GM21367 (cell line): ENCODE results near the gene GDPD4.

Source experiments
- ATAC-seq: cut with Tn5 transposase; IDR thresholded peaks from one replicate; pipeline ENCODE4 v1.9.1; 2021; ENCODE audit not compliant: unreplicated experiment

The GDPD4 gene

DNA sequence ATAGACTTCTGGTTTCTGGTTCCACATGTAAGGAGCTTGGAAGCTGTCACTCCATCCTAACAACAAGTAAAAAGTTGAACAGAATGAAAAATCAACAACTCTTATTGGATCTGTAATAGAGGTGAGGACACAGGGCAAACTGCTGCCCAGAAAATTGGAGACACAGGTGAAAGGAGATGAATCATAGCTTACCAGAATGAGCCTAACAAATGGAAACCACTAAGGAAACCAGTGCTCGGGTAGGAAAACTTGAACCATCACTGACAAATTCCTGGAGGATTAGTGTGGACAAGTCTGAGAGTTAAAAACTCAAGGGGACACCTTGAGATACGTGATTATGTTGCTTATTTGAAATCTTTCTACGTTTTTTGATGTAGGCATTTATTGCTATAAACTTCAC lies 52.1 kb downstream of the GDPD4 start:
- ATAC-seq = no peak

GRCh38 chr11:77244277-77245027 lies 57.0 kb downstream of the GDPD4 start:
- no peak for ATAC-seq

- ATAC-seq = no peak
Measured at GRCh38 chr11:77236901-77237300, 64.6 kb downstream of the GDPD4 start.

DNA sequence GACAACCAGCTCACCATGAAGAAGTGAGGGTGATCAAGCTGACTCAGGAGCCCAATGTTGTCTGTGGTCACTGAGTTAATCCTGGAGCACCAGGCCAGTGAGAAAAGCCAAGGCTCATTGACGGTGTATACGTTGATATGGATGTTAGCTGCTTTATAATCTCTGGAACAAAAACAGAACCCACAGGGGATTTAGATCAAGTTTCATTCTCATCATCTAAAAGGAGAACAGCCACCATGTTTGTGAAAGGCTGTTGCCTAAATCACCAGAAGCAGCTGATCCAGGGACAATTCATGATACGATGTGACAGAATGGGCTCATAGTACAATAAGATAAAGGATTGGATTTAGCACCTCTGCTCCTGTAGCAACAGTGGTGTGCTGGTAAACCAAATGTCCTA lies 68.5 kb downstream of the GDPD4 start:
- no peak for ATAC-seq

- ATAC-seq = no peak
Measured at GRCh38 chr11:77232242-77232641, 69.2 kb downstream of the GDPD4 start.

- ATAC-seq = no peak
Measured at GRCh38 chr11:77231800-77232199, 69.7 kb downstream of the GDPD4 start.

- no peak for ATAC-seq
Measured at GRCh38 chr11:77230878-77231605, 70.4 kb downstream of the GDPD4 start.

DNA sequence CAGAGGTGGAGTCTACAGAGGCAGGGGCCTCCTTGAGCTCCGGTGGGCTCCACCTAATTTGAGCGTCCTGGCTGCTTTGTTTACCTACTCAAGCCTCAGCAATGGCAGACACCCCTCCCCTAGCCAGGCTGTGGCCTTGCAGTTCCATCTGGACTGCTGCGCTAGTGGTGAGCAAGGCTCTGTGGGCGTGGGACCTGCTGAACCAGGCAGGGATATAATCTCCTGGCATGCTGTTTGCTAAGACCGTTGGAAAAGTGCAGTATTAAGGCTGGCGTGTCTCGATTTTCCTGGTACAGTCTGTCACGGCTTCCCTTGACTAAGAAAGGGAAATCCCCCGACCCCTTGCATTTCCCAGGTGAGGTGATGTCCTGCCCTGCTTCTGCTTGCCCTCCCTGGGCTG lies 77.7 kb downstream of the GDPD4 start:
- no peak for ATAC-seq

GRCh38 chr11:77217156-77217555 lies 84.3 kb downstream of the GDPD4 start:
- ATAC-seq = no peak

- no peak for ATAC-seq
Measured at GRCh38 chr11:77215106-77215505, 86.4 kb downstream of the GDPD4 start.

GRCh38 chr11:77214557-77214956 lies 86.9 kb downstream of the GDPD4 start:
- no peak for ATAC-seq

DNA sequence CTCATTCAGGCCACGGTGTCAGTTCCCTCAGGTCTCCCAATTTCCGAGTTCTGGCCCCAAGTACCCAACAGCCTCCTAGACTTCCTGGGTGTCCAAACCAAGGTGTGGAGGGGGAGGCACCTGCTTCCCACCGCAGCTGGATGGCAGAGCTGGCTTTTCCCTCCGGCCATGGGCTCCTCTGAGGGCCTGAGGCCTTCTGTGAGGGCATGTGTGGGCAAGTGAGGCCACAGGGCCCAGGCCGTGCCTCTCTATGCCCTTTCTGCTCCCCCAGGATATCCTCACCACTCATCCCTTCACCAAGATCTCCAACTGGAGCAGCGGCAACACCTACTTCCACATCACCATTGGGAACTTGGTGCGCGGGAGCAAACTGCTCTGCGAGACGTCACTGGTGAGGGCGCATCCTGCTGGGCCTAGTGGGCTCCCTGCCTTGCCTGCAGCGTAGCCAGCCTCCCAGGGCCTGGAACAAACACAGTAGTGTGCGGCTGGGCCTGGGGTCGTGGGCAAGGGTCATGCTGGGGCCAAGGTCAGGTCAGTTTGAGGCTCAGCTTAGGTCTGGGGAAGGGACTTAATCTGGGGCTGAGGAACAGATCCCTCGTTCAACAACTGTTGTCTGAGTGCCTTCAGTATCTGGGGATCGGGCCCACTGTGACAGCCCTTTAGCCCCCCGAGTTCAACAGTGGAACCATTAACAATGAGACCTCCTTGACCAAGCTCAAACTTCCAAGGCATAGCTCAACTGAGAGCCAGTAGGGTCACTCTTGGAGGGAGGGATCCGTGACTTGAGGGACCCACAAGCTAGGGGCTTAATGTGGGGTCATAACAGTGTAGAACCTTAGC lies 87.7 kb downstream of the GDPD4 start:
- no peak for ATAC-seq

GRCh38 chr11:77213029-77213579 lies 88.4 kb downstream of the GDPD4 start:
- no peak for ATAC-seq

GRCh38 chr11:77212314-77213007 lies 89.0 kb downstream of the GDPD4 start:
- no peak for ATAC-seq

DNA sequence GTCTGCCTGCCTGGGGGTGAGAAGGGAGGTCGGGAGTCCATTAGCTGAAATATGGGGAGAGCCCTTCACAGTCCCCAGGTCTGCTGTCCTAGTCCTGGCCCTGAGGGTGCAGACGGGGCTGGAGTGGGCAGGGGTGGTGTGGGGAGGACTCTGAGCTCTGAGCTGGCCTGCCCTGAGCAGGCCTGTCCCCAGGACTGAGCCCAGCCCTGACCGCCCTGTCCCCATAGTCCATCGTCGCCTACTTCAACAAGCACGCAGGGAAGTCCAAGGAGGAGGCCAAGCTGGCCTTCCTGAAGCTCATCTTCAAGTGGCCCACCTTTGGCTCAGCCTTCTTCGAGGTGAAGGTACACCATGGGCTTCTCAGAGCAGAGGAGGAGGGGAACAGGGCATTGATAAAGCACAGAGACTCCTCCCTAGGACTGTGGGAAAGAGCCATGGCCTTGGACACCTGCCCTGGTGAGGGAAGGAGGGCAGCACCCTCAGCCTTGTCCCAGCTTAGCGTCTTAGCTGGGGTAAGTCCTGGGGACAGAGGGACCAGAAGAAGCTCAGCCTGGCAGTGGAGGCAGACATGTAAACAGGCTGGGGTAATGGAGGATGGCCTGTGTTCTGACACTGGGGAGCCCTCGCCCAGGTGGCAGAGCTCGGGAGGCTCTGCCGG lies 89.8 kb downstream of the GDPD4 start:
- no peak for ATAC-seq

DNA sequence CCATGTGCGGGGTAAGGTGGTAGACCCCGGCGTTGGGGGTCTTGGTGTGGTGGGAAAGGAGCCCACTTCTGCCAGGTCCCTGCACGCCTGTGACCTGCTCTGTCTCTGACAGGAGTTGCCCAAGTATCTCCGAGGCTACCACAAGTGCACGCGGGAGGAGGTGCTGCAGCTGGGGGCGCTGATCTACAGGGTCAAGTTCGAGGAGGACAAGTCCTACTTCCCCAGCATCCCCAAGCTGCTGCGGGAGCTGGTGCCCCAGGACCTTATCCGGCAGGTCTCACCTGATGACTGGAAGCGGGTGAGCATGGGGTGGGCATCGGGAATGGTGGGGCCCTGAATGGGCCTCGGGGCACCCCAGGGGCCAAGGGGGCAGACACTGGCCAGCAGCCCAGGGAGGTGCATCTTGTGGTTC lies 90.4 kb downstream of the GDPD4 start:
- no peak for ATAC-seq

DNA sequence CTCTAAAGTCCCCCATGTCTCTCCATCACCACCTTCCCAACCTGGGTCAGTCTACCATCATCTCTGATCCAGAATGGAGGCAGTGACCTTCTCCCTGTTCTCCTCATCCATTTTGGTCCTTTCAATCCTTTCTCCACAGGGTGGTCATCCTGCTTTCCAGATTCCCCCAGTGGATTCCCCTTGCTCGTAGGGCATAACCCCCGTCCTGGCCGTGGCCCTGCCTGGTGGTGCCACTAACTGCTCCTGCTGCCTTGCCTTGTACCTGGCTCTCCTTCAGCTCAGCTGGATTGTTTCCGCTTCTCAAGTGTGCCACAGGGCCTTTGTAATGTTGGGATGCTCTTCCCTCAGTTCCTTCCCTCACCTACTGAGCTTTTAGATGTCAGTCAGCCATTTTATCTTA lies 91.8 kb downstream of the GDPD4 start:
- ATAC-seq = no peak

DNA sequence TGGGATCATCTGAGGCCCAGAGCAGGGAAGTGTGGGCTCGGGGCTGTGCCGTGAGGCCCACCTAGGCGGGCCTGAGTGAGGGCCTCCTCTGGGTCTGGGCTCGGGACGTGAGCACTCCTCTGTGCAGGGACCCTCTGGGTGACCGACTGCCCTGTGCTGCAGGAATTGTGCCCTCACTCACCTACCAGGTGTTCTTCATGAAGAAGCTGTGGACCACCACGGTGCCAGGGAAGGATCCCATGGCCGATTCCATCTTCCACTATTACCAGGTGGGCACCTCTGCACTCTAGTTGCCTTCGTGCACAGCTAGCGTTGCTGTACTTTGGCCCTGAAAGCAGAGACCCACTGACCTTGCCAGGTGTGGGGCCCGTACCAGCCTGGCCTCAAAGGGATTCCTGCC lies 93.0 kb downstream of the GDPD4 start:
- ATAC-seq = no peak

- ATAC-seq = no peak
Measured at GRCh38 chr11:77207618-77208313, 93.7 kb downstream of the GDPD4 start.

DNA sequence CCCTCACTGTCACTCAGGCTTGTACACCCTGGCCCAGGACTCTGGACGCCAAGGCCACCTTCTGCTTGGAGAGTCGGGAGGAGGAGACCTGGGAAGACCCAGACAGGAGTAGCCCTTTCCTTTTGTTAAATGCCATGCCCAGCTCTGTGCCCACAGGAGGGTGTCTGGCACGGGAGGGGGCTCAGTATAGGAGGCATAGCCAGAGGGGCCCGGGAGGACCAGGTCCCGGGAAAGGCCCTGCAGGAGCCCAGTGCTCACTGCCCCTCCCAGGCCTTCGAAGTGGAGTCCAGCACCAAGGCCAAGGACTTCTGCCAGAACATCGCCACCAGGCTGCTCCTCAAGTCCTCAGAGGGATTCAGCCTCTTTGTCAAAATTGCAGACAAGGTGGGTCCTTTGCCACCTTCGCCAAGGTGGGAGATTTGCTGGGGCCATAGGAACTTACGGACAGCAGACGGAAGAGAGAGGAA lies 94.4 kb downstream of the GDPD4 start:
- ATAC-seq = no peak
